ENCODE results near the gene TP53AIP1.

TP53AIP1 gene

DNA sequence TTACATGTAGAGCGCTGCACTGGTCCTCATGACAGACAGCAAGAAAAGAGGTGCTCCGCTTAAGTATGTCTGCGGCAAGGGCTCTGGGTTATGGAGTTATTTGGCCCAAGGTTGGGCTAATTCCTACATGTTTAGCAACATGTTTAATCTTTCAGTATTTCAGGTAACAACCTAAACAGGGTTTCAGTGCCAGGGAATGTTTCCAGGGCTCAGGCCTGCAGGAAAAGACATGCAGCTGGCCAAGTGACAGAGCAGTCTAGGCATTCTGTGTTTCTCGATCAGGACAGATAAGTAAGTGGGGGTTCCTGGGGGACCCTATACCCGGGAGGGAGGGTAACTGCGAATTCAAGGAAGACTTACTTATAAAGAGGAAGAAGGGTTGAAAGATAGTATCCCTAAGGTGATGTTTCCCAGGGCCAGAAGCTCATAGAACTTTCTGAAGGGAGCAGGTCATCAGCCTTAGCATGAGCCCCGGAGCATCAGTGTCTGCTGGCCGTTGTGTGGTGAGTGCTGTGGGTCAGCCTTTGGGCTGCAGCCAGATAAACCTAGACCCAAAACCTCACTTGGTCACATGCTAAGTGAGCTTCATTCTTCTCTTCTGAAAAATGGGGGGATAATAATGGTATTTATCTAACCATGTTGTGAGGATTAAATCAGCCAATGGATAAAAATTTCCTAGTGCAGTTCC, 33.1 kb downstream of the TP53AIP1 start:
- H3K4me1 ChIP-seq (ENCODE audit: control insufficient read depth, insufficient read depth, low read length, poor library complexity, severe bottlenecking): peaks cover 8% of the 10 kb centered on the region
- no peak overlapping the region for H3K4me3 ChIP-seq (ENCODE audit: insufficient read depth, low read depth, low read length, poor library complexity, severe bottlenecking)
- no peaks in the 10 kb centered on the region for H3K9me3 ChIP-seq (ENCODE audit: control insufficient read depth, low read length)
- DNase-seq: no peak
- peaks cover 6% of the 10 kb centered on the region for H3K27me3 ChIP-seq (replicated peaks; ENCODE audit: control insufficient read depth, insufficient read depth, low read length, poor library complexity, severe bottlenecking)
- no peaks in the 10 kb centered on the region for H3K36me3 ChIP-seq (ENCODE audit: control insufficient read depth, insufficient read depth, low read length)
- H3K27ac ChIP-seq (ENCODE audit: insufficient read depth, low read length, poor library complexity, severe bottlenecking): no peak overlapping the region

DNA sequence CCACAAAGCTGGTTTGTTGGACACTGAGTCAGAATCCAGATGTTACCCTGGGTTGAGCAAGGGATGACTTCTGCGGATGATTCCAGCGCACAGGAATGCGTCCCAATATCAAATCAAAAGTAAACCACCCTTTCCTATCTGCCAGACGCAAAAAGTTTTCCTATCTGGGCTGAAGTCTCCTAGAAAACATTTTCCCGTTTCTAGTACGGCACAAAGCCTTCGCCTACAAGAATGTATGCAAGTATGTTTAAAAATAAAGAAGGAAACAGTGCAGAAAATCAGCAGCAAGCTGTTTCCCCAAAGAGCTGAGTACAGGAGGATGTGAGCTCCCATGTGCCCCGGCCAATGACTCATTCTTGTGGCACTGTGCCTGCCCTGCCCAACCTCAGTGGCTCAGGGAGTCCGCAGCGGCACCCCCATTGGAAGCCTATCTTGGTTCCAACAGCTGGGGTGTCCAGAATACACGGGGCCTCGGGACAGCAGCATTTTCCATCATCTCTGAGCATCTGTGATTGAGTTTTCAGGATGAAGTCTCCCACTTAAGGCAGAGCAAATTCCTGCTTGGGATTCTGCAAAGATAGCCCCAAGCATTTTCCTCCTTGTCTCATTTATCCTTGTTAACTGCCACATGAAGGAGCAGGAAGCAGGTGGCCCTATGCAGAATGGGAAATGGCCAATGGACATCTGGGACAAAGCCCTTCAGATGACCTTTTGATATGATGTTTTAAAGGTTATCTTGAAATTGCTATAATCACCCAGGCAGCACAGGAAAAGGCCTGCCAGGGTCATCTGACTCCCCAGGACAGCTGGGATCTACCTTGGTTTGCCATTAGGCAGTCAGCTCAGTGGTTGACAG, 34.1 kb downstream of the TP53AIP1 start:
- DNase-seq: no peak
- Histone ChIP-seq H3K36me3 (ENCODE audit: control insufficient read depth, insufficient read depth, low read length) (no peaks in the 10 kb centered on the region), H3K9me3 (ENCODE audit: control insufficient read depth, low read length) (no peaks in the 10 kb centered on the region), H3K27me3 (replicated peaks; ENCODE audit: control insufficient read depth, insufficient read depth, low read length, poor library complexity, severe bottlenecking) (peaks cover 6% of the 10 kb centered on the region), H3K27ac (ENCODE audit: insufficient read depth, low read length, poor library complexity, severe bottlenecking) (no peak overlapping the region), H3K4me1 (ENCODE audit: control insufficient read depth, insufficient read depth, low read length, poor library complexity, severe bottlenecking) (peaks cover 8% of the 10 kb centered on the region), H3K4me3 (ENCODE audit: insufficient read depth, low read depth, low read length, poor library complexity, severe bottlenecking) (no peak overlapping the region)

DNA sequence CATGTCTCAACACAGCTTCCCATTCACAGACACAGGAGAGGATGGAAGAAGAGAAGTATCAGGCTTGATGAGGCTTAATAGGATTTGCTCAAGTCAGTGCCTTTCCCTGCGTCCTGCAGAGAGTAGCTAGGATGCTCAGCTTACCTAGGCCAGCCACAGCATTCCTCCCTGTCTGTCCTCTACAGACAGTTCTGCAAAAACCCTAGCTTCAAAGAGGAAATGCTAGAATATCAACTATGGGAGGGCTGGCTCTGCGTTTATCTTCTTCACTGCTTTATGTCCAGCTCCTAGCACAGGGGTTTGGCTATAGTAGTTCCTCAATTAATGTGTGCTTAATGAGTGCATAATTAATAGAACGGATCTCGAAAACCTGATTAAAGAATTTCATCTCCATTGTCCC, 35.1 kb downstream of the TP53AIP1 start:
- no peak for DNase-seq
- H3K27me3 ChIP-seq (replicated peaks; ENCODE audit: control insufficient read depth, insufficient read depth, low read length, poor library complexity, severe bottlenecking): peaks cover 3% of the 10 kb centered on the region

DNA sequence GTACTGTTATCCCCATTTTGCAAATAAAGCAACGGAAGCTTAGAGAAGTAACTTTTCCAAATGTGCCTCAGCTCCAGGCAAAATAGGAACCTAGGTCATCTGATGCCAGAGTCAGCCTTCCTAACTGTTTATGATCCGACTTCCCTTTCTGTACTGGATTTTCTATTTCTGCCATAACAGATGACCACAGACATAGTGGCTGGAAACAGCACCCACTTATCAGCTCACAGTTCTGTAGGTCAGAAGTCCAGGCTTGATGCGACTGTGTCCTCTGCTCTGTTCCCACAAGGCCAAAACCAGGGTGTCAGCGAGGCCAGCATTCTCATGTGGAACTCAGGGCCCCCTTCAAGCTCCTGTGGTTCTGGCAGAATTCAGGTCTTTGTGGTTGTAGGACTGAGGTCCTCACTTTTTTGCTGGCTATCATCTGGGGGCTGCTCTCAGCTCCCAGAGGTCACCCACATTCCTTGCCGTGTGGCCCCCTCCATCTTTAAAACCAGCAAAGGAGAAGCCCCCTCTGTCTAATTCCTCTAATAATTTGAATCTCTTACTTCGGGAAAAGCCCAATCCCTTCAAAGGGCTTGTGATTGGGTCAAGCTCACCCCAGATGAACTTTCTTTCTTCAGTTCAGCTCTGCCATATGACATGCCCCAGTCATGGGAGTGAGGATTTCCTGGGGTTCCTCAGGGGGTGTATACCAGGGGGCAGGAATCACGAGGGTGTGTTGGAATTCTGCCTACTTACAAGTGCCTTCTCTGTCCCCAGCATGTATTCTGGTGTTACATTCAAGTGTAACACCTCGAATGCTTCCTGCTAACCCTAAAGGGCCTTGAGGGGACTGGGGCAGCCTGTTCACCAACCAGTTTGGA, 36.3 kb downstream of the TP53AIP1 start:
- no peaks in the 10 kb centered on the region for H3K36me3 ChIP-seq (ENCODE audit: control insufficient read depth, insufficient read depth, low read length)

More for the DNA sequence above, 35.1 kb downstream of the TP53AIP1 start:
- no peak overlapping the region for H3K27ac ChIP-seq (ENCODE audit: insufficient read depth, low read length, poor library complexity, severe bottlenecking)
- no peaks in the 10 kb centered on the region for H3K36me3 ChIP-seq (ENCODE audit: control insufficient read depth, insufficient read depth, low read length)
- no peaks in the 10 kb centered on the region for H3K9me3 ChIP-seq (ENCODE audit: control insufficient read depth, low read length)
- H3K4me1 ChIP-seq (ENCODE audit: control insufficient read depth, insufficient read depth, low read length, poor library complexity, severe bottlenecking): peaks cover 8% of the 10 kb centered on the region
- no peak overlapping the region for H3K4me3 ChIP-seq (ENCODE audit: insufficient read depth, low read depth, low read length, poor library complexity, severe bottlenecking)

DNA sequence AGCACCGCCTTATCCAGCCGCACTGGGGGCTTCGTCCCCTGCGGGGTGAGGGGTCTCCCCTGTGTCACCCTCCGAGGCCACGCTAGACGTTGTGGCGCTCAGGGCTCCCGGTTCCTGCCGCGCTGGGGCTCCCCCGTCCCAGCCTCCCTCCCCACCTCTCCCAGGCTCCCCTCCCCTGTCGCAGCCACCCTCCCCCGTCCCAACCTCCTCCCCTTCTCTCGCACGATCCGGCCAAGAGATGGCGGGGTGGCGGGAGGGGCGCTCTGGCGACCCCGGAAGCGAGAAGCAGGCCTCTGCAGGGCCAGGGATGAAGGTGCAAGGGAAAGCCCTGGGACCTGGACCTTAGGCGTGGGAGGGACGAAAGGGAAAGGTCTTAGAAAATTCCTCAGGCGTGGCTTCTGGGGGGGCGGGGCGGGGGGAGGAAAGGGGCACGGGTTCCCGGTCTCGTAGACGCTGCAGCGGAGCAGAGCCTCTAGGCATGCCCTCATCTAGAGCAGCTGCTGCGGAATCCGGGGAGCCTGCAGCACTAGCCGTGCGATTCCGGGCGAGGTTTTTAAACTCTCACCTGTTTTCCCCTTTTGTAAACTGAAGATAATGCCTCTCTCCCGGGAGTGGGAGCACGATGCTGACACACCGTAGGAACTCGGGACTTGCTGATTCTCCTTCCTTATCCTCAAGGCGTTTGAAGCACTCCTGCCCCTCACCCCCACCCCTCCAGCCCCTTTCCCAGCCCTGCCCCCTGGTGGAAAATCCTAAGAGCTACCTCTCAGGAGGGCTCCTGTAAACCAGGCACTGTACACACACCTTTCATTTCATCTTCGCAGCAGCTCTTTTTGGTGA, 37.1 kb downstream of the TP53AIP1 start:
- peaks cover 3% of the 10 kb centered on the region for H3K27me3 ChIP-seq (replicated peaks; ENCODE audit: control insufficient read depth, insufficient read depth, low read length, poor library complexity, severe bottlenecking)
- no peak overlapping the region for H3K27ac ChIP-seq (ENCODE audit: insufficient read depth, low read length, poor library complexity, severe bottlenecking)
- peak in 2 of 3 donors; percentile 11 to 12 for DNase-seq
- H3K9me3 ChIP-seq (ENCODE audit: control insufficient read depth, low read length): no peaks in the 10 kb centered on the region
- H3K4me1 ChIP-seq (ENCODE audit: control insufficient read depth, insufficient read depth, low read length, poor library complexity, severe bottlenecking): peaks cover 8% of the 10 kb centered on the region
- H3K36me3 ChIP-seq (ENCODE audit: control insufficient read depth, insufficient read depth, low read length): no peaks in the 10 kb centered on the region
- H3K4me3 ChIP-seq (ENCODE audit: insufficient read depth, low read depth, low read length, poor library complexity, severe bottlenecking): peak overlapping the region; percentile 71

More for the DNA sequence above, 36.3 kb downstream of the TP53AIP1 start:
- H3K27me3 ChIP-seq (replicated peaks; ENCODE audit: control insufficient read depth, insufficient read depth, low read length, poor library complexity, severe bottlenecking): peaks cover 3% of the 10 kb centered on the region
- DNase-seq: no peak
- no peaks in the 10 kb centered on the region for H3K9me3 ChIP-seq (ENCODE audit: control insufficient read depth, low read length)
- peaks cover 8% of the 10 kb centered on the region for H3K4me1 ChIP-seq (ENCODE audit: control insufficient read depth, insufficient read depth, low read length, poor library complexity, severe bottlenecking)
- no peak overlapping the region for H3K27ac ChIP-seq (ENCODE audit: insufficient read depth, low read length, poor library complexity, severe bottlenecking)
- H3K4me3 ChIP-seq (ENCODE audit: insufficient read depth, low read depth, low read length, poor library complexity, severe bottlenecking): no peak overlapping the region

DNA sequence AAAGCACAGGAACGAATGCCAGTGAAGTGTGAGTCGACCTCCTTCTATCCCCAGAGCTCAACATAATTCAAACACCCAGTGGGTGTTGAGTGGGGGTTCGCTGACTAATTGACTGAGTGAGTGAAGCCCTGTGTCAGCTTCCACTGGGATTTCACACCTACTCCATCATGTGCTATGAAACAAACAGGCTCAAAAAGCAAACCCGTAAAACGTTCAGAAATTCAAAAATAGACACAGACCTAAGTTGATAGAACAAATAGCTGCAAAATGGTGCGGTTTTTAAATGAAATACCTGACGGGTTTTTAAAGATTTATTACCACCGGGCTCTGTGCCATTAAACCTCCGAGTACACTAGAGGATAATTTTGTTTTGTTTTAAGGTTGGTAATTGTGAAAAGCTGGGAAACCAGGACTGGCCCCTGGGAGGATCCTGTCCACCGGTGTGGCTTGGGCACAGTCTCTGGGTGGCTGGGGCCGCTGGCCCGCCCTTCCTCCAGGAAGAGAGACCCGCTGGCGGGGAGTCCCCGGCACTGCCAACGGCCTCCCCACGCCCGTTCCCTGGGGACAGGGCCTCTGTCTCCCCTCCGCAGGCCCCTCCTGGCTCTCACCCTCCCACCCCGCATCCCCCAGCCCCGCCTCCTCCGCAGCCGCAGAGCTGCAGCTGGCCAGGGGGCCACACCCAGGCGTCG, 37.9 kb downstream of the TP53AIP1 start:
- peak overlapping the region; percentile 71 for H3K4me3 ChIP-seq (ENCODE audit: insufficient read depth, low read depth, low read length, poor library complexity, severe bottlenecking)
- no peaks in the 10 kb centered on the region for H3K9me3 ChIP-seq (ENCODE audit: control insufficient read depth, low read length)
- H3K27me3 ChIP-seq (replicated peaks; ENCODE audit: control insufficient read depth, insufficient read depth, low read length, poor library complexity, severe bottlenecking): peaks cover 3% of the 10 kb centered on the region
- H3K36me3 ChIP-seq (ENCODE audit: control insufficient read depth, insufficient read depth, low read length): no peaks in the 10 kb centered on the region
- H3K4me1 ChIP-seq (ENCODE audit: control insufficient read depth, insufficient read depth, low read length, poor library complexity, severe bottlenecking): peaks cover 8% of the 10 kb centered on the region
- DNase-seq: no peak
- H3K27ac ChIP-seq (ENCODE audit: insufficient read depth, low read length, poor library complexity, severe bottlenecking): no peak overlapping the region

DNA sequence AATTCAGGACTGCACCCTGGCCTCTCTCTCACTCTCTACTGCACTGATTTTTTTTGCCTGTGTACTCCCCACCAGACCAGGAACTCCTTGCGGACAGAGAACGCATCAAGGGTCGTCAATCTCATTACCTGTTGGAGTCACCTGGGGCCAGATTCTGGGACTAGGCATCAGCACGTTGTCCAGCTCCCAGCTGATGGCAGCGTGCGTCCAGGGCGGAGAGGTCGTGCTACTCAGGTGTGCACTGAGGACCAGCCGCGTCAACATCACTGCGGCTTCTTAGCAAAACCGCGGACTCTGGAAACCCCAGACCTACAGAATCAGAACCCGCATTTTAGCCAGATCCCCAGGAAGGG, 38.4 kb downstream of the TP53AIP1 start:
- H3K27me3 ChIP-seq (replicated peaks; ENCODE audit: control insufficient read depth, insufficient read depth, low read length, poor library complexity, severe bottlenecking): peaks cover 3% of the 10 kb centered on the region

DNA sequence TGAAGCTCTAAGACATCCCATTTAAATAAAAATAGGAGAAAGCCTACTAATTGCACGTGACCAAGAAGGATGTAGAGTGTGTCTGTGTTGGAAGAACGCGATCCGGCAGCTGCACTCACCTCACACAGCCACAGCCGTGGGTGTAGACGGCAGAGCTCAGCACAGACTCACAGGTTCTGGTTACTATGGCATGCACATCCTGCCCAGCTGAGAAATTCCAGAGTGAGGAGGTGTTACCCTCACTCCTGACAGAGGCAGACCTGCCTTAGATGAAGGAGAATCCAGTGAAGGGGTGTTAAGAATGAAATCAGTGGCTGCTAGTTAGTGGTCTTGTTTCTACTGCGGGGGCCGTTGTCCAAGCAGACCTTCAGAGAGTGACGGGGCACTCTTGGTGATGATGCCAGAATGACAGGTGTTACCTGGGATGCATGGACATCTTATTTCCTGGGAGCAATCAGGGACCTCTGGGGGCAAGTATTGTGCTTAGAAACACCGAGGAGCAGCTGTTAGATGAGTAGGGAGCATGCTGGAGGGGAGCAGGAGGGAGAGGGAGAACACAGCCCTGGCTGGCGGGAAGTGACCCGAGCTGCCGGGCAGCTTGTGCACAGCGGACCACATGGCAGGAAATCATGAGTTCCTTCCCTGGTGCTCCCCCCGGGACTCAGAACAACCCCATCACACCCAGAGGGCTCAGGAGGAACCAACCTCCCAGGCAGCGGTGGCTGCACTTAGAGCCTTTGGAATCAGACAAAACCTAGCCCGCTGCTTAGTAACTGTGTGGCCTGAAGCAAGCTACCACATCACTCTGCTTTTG, 39.2 kb downstream of the TP53AIP1 start:
- Histone ChIP-seq H3K36me3 (ENCODE audit: control insufficient read depth, insufficient read depth, low read length) (no peaks in the 10 kb centered on the region), H3K27ac (ENCODE audit: insufficient read depth, low read length, poor library complexity, severe bottlenecking) (no peak overlapping the region), H3K4me1 (ENCODE audit: control insufficient read depth, insufficient read depth, low read length, poor library complexity, severe bottlenecking) (peaks cover 8% of the 10 kb centered on the region), H3K4me3 (ENCODE audit: insufficient read depth, low read depth, low read length, poor library complexity, severe bottlenecking) (no peak overlapping the region), H3K27me3 (replicated peaks; ENCODE audit: control insufficient read depth, insufficient read depth, low read length, poor library complexity, severe bottlenecking) (peaks cover 3% of the 10 kb centered on the region), H3K9me3 (ENCODE audit: control insufficient read depth, low read length) (no peaks in the 10 kb centered on the region)
- DNase-seq: no peak

More for the DNA sequence above, 38.4 kb downstream of the TP53AIP1 start:
- no peak overlapping the region for H3K27ac ChIP-seq (ENCODE audit: insufficient read depth, low read length, poor library complexity, severe bottlenecking)
- peaks cover 8% of the 10 kb centered on the region for H3K4me1 ChIP-seq (ENCODE audit: control insufficient read depth, insufficient read depth, low read length, poor library complexity, severe bottlenecking)
- no peaks in the 10 kb centered on the region for H3K9me3 ChIP-seq (ENCODE audit: control insufficient read depth, low read length)
- DNase-seq: no peak
- no peaks in the 10 kb centered on the region for H3K36me3 ChIP-seq (ENCODE audit: control insufficient read depth, insufficient read depth, low read length)
- no peak overlapping the region for H3K4me3 ChIP-seq (ENCODE audit: insufficient read depth, low read depth, low read length, poor library complexity, severe bottlenecking)
